HepG2 (cell line): ENCODE data around the gene HSD3B7. TPM values are rescaled to one million over a fixed set of nuclear protein-coding genes. Genes with fewer than 3 reads are reported as not detected.
A peak's percentile ranks its signal among the peaks of the same experiment; 100 is the strongest.

ENCODE experiments used
- ATF5 ChIP-seq: sonication (generic); formaldehyde crosslinking; IDR thresholded peaks from 2 replicates; pipeline ENCODE4 v1.4.0; 2020; ENCODE audit warnings: mild to moderate bottlenecking, low read depth, missing genetic modification reagents
- ESRRA ChIP-seq: sonication (generic); formaldehyde crosslinking; IDR thresholded peaks from 2 replicates; pipeline ENCODE4 v1.5.1; 2020; ENCODE audit warnings: mild to moderate bottlenecking, low read depth, missing genetic modification reagents
- FOXM1 ChIP-seq: sonication (generic); formaldehyde crosslinking; IDR thresholded peaks from 2 replicates; pipeline ENCODE4 v1.5.0; 2020; ENCODE audit warnings: missing genetic modification reagents
- GABPB1 ChIP-seq: IDR thresholded peaks from 2 replicates; pipeline ENCODE4 v1.6.1; 2016; ENCODE audit warnings: mild to moderate bottlenecking, missing genetic modification reagents, moderate library complexity, missing compliant biosample characterization
- JUNB ChIP-seq: sonication (generic); formaldehyde crosslinking; IDR thresholded peaks from 2 replicates; pipeline ENCODE4 v1.8.0; 2022; ENCODE audit warnings: missing genetic modification reagents, mild to moderate bottlenecking, borderline replicate concordance
- MAFK ChIP-seq, 2 experiments: IDR thresholded peaks in 1 of 2; conservative IDR thresholded peaks in 1 of 2; 2 replicates each; pipeline ENCODE4 v1.6.1; 2011; ENCODE audit warnings: improper control_type of control experiment in 2 of 2, low read length in 2 of 2
- MEF2D ChIP-seq: sonication (generic); formaldehyde crosslinking; IDR thresholded peaks from 2 replicates; pipeline ENCODE4 v1.5.1; 2020; ENCODE audit warnings: mild to moderate bottlenecking, missing genetic modification reagents
- MYNN ChIP-seq: sonication (generic); formaldehyde crosslinking; IDR thresholded peaks from 2 replicates; pipeline ENCODE4 v1.4.0; 2020; ENCODE audit warnings: mild to moderate bottlenecking, low read depth, missing genetic modification reagents
- NFE2 ChIP-seq: sonication (generic); formaldehyde crosslinking; IDR thresholded peaks from 2 replicates; pipeline ENCODE4 v1.4.0; 2020; ENCODE audit warnings: missing genetic modification reagents
- NFIB ChIP-seq: sonication (generic); formaldehyde crosslinking; IDR thresholded peaks from 2 replicates; pipeline ENCODE4 v1.9.0; 2021; ENCODE audit warnings: missing genetic modification reagents, mild to moderate bottlenecking, borderline replicate concordance
- SAFB2 ChIP-seq: sonication (generic); formaldehyde crosslinking; IDR thresholded peaks from 2 replicates; pipeline ENCODE4 v1.5.1; 2020; ENCODE audit warnings: missing genetic modification reagents, low read depth, mild to moderate bottlenecking, borderline replicate concordance
- SAP130 ChIP-seq: IDR thresholded peaks from 2 replicates; pipeline ENCODE4 v1.6.1; 2016; ENCODE audit warnings: low read depth
- SETDB1 ChIP-seq: sonication (generic); formaldehyde crosslinking; IDR thresholded peaks from 2 replicates; pipeline ENCODE4 v1.5.1; 2020; ENCODE audit warnings: missing genetic modification reagents, mild to moderate bottlenecking, borderline replicate concordance
- SKIL ChIP-seq: sonication (generic); formaldehyde crosslinking; IDR thresholded peaks from 2 replicates; pipeline ENCODE4 v1.8.0; 2022; ENCODE audit warnings: missing genetic modification reagents, mild to moderate bottlenecking, moderate library complexity, borderline replicate concordance
- SMARCE1 ChIP-seq: fragments of 450-650 bp; IDR thresholded peaks from 2 replicates; pipeline ENCODE4 v1.6.1; 2017; ENCODE audit warnings: borderline replicate concordance
- TEAD2 ChIP-seq: sonication (generic); formaldehyde crosslinking; IDR thresholded peaks from 2 replicates; pipeline ENCODE4 v1.9.0; 2021; ENCODE audit warnings: missing genetic modification reagents
- TFDP2 ChIP-seq: sonication (generic); formaldehyde crosslinking; IDR thresholded peaks from 2 replicates; pipeline ENCODE4 v1.4.0; 2020; ENCODE audit warnings: missing genetic modification reagents
- ZBTB7A ChIP-seq: sonication (generic); formaldehyde crosslinking; IDR thresholded peaks from 2 replicates; pipeline ENCODE4 v1.8.0; 2022; ENCODE audit warnings: mild to moderate bottlenecking, missing genetic modification reagents
- ZKSCAN8 ChIP-seq: IDR thresholded peaks from 2 replicates; pipeline ENCODE4 v1.6.1; 2016; ENCODE audit warnings: borderline replicate concordance, missing genetic modification reagents, missing compliant biosample characterization
- ZNF326 ChIP-seq: sonication (generic); formaldehyde crosslinking; IDR thresholded peaks from 2 replicates; pipeline ENCODE4 v1.4.0; 2020; ENCODE audit warnings: missing genetic modification reagents, borderline replicate concordance
- ZNF598 ChIP-seq: sonication (generic); formaldehyde crosslinking; IDR thresholded peaks from 2 replicates; pipeline ENCODE4 v1.5.1; 2020; ENCODE audit warnings: mild to moderate bottlenecking, missing genetic modification reagents, borderline replicate concordance
- ZNF713 ChIP-seq: sonication (generic); formaldehyde crosslinking; IDR thresholded peaks from 2 replicates; pipeline ENCODE4 v1.4.0; 2020; ENCODE audit warnings: mild to moderate bottlenecking, missing genetic modification reagents
- polyA plus RNA-seq, 8 experiments: library from polyadenylated mRNA; depleted of rRNA in 3 of 8; stranded (reverse) in 7 of 8; unstranded in 1 of 8; fragments of >200 nt; fragmentation: Illumina TruSeq in 4 of 8; extraction: Trizol in 4 of 8; gene quantifications; 2 replicates each; pipeline versions ENCODE4 v1.2.1 to v1.2.3, GENCODE V29; 2011 to 2016; ENCODE audit warnings: low read depth in 4 of 8, missing spikeins in 1 of 8, mixed read lengths in 1 of 8; ENCODE audit not compliant: insufficient read depth in 1 of 8
- total RNA-seq, 5 experiments: library from RNA; depleted of rRNA; stranded (reverse); fragments of >200 nt; fragmentation: Illumina TruSeq; extraction: Trizol; gene quantifications; 2 replicates each; pipeline ENCODE4 v1.2.3, GENCODE V29; 2016; ENCODE audit warnings: low read depth in 1 of 5
- TF ChIP-seq, protein P1 (sequence below): sonication (generic); formaldehyde crosslinking; IDR thresholded peaks from 2 replicates; pipeline ENCODE4 v1.5.0; 2020; ENCODE audit warnings: missing genetic modification reagents

The HSD3B7 gene
- total and polyA plus RNA-seq, 2 of the 13 experiments (the other 11 are each of a cell fraction or from before 2014, with no cell fraction given): 32.9 to 69.7 TPM

GRCh38 chr16:31032736-31033708, 48.0 kb downstream of the HSD3B7 start, which contains the start of gene STX4 (continued):
- TF ChIP-seq MYNN (CRISPR knock-in tag) (no peak; the same call in 1 of the 2 replicates), ESRRA (peak; percentile 79), ATF5 (CRISPR knock-in tag) (0 out of 2 replicates have a peak, but pooled peaks have one; percentile 18), NFIB (CRISPR knock-in tag) (peak; percentile 63; the same call in 1 of the 2 replicates), ZNF598 (CRISPR knock-in tag) (peak; percentile 93; the same call in 1 of the 2 replicates), ZNF326 (CRISPR knock-in tag) (no peak), ZKSCAN8 (CRISPR knock-in tag) (peak; percentile 25; the same call in 1 of the 2 replicates), MAFK (conservative IDR thresholded peaks at IDR 0.05 in 1 of 2, IDR thresholded peaks at IDR 0.05 in 1 of 2; ENCODE audit: low read length in 2 of 2) (no peak), MEF2D (CRISPR knock-in tag) (peak; percentile 77), SAP130 (CRISPR knock-in tag) (peak; percentile 93), NFE2 (CRISPR knock-in tag) (no peak), GABPB1 (CRISPR knock-in tag) (peak; percentile 97), SETDB1 (CRISPR knock-in tag) (no peak), TEAD2 (no peak), JUNB (no peak), SKIL (CRISPR knock-in tag) (no peak; the same call in 1 of the 2 replicates), SMARCE1 (no peak), TFDP2 (CRISPR knock-in tag) (peak; percentile 74), SAFB2 (peak; percentile 91), ZNF713 (CRISPR knock-in tag) (peak; percentile 18; the same call in 1 of the 2 replicates), FOXM1 (CRISPR knock-in tag) (no peak), ZBTB7A (peak; percentile 91)
- TF ChIP-seq, protein P1, sequence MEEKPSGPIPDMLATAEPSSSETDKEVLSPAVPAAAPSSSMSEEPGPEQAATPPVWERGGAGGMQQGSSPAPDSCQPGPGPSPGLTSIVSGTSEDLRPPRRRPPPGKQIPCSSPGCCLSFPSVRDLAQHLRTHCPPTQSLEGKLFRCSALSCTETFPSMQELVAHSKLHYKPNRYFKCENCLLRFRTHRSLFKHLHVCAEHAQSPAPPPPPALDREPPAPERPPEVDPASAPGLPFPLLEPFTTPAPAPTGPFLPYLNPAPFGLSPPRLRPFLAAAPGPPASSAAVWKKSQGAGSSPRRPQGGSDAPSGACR: peak; percentile 90
